NOMO-1 (cell line): ENCODE measurements around the gene VPS13D.
"Not testable (repeated sequence)": the region's sequence is repeated elsewhere in the genome, so short reads cannot be mapped to it uniquely, and the experiment has no call there.

ENCODE experiments used
- DNase-seq, 2 experiments: peaks; one replicate each; lab custom pipeline; 2025; ENCODE audit not compliant: unreplicated experiment in 2 of 2; lab: John Stamatoyannopoulos, UW

The VPS13D gene

GRCh38 chr1:12505639-12506280, 275.9 kb downstream of the VPS13D start:
- no peak for DNase-seq

- no peak for DNase-seq
Measured at GRCh38 chr1:12506281-12507280, 276.8 kb downstream of the VPS13D start.

DNA sequence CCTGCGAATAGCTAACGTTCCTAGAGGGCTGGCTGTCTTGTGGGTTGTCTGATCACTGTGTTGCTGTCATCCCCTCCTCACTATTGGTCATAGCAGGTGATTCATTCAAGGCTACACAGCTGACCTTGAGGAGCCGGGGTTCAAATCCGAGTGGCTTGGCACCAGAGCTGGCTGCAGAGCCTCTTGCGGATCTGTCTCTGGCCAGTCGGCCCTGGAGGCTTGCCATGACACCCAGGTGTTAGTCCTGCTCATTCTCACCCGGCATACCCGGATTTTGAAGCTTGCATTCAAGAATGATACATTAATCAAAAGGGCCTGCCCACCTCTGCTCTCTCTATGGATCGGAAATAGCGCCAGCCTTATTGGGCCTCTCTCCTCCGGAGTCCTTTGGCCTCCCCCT, 277.8 kb downstream of the VPS13D start:
- no peak for DNase-seq

DNA sequence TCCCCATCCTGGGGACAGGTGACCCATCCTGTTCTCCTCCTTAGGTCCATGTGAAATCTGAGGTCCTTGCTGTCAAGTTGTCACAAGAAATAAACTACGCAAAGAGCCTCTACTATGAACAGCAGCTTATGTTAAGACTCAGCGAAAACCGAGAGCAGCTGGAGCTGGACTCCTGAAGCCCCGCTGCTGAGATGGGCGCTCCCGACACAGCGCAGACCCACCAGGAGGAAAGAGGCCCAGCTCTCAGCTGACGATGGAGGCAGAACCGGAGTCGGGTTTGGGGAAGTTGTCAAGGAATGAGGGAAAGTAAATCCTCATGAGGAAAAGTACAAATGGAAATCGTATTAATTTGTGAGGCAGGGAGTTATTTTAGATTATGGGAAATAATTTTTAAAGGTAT, 279.0 kb downstream of the VPS13D start:
- no peak for DNase-seq

GRCh38 chr1:12511128-12511484, 281.3 kb downstream of the VPS13D start:
- no peak for DNase-seq

DNA sequence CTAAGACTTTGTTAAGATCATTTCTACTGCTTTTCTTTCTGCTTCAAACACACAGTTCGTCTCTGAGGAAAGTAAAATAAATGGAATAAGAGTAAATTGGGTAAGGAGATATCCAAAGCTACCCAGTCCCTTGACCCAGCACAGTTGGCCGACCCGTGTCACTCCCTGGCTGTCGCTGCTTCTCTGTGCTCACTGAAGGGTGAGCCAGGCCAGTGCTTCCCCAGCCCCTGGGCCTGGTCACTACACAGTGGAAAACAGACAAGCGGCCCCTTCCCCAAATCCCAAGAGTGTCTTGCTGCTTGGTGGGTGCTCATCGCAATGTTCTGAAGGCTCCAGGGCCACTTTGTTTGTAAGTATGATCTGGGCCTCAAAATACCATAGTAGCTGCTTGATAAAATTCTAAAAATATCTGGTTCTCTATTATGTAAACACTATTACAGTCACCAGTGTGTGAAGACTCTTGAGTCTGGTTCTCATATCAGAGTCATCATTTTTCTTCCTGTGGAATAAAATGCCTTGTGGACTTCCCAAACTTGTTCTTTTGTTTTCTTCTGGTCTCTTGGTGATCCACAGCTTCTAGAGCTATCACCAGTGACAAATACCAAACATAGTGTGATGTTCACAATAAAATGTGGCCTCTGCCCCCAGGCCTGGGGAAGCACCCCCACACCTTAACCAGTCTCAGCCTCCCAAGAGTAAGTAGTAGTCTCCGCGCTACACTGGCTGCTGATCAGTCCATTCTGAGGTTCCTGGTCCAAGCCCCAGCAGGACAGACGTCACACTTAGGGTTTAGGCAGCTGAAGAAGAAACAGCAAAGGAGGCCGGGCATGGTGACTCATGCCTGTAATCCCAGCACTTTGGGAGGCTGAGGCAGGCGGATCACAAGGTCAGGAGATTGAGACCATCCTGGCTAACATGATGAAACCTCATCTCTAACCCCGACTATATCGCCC, 282.0 kb downstream of the VPS13D start:
- no peak for DNase-seq

GRCh38 chr1:12513181-12513580, 283.4 kb downstream of the VPS13D start:
- no peak for DNase-seq

DNA sequence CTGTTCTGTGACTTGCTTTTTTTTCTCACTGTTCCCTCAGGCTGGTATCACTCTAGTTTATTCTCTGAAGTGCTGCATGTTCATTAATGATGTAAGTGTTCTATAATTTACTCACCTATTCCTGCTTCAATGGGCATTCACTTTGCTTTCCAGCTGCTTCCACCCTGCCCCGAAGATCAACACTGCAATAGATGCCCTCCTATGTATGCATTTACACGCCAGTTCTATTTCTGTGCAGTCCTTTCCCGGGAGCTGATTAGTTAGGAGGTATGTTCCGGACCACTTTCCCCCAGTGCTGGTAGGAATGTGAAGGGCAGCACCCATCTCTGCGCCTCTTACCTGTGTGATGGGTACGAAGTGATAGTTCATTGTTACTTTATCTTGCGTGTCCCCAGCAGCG, 284.8 kb downstream of the VPS13D start:
- no peak for DNase-seq

DNA sequence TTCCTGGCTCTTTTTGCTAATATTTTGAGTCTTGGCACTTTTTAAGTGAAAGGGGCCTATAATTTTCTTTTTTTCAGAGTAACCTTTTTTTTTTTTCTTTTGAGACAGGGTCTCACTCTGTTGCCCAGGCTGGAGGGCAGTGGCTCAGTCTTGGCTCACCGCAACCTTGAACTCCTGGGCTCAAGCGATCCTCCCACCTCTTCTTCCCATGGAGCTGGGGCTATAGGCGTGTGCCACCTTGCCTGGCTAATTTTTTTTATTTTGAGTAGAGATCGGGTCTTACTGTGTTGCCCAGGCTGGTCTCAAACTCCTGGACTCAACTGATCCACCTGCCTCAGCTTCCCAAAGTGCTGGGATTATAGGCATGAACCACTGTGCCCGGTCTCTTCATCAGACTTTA, 285.4 kb downstream of the VPS13D start:
- no peak for DNase-seq

GRCh38 chr1:12516741-12517140, 286.9 kb downstream of the VPS13D start:
- no peak for DNase-seq

DNA sequence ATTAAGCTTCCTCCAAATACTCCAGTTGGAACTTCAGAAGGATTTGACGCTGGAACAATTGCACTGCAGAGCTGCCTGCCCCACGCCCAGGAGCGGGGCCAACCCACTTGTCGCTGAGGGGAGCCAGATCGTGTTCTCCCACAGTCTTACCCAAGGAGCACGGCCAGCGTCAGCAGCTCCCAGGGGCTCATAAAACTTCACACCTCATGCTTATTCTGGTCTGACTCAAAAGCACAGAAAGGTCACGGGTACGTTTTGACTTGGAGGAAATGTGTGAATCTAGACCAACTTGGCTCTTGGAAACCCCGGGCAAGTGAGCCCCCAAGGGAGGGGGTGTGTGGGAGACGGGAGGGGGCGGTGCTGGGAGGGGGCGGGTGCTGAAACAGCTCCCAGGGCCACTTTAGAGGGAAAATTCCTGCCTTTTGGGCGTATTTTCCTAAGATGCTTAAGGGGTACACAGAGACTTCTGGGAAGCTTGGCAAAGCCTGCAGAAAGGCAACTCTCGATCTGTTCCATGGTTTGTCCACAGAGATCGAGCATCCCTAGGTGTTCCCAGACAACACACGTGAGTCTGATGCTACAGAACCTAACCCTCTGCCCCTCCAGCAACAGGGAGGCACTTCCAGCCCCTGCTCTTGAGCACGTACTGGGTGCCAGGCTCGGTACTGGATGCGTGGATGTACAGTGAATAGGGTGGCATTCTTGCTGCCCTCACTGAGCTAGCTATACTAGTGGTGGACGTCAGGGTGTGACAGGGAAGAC, 289.3 kb downstream of the VPS13D start:
- DNase-seq = no peak

- no peak for DNase-seq
Measured at GRCh38 chr1:12519693-12520364, 290.0 kb downstream of the VPS13D start.

DNA sequence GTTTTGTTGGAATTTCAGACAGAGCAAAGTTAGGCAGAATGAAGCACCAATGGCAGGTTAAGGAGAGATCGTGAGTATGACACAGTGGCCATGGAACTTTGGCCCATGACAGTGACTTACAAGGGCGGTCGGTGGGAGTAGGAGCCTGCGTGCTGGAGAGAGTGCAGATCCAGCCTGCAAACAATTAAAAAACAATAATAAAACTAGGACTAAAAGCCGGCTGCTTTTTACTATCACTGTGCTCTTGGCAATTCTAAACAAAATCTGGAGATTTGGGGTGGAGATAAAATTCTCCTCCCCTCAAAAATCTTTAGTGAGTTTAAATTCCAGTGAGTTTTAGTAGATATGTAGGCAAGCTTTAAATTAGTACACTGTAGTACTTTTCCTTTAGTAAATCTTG, 291.3 kb downstream of the VPS13D start:
- DNase-seq = no peak

DNA sequence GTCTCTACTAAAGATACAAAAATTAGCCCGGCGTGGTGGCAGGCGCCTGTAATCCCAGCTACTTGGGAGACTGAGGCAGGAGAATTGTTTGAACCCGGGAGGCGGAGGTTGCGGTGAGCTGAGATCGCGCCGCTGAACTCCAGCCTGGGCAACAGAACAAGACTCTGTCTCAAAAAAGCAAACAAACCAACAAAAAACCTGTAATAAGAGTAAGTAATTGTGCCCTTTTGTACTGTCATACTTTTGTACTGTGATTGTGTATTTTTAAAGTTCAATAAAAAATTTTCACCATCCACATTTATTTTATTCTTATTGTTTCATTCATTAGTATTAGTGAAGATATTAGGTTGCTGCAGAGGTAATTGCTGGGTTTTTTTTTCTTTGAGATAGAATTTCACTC, 292.9 kb downstream of the VPS13D start:
- not testable (repeated sequence) for DNase-seq

GRCh38 chr1:12524266-12524665, 294.4 kb downstream of the VPS13D start:
- no peak for DNase-seq

GRCh38 chr1:12525311-12526181, 295.7 kb downstream of the VPS13D start:
- DNase-seq = no peak

GRCh38 chr1:12527564-12527963, 297.7 kb downstream of the VPS13D start:
- no peak for DNase-seq

GRCh38 chr1:12528021-12528852, 298.4 kb downstream of the VPS13D start:
- DNase-seq = no peak
